HG03342 (cell line): ENCODE data around the gene MOBP.
"Not testable (repeated sequence)": the region's sequence is repeated elsewhere in the genome, so short reads cannot be mapped to it uniquely, and the experiment has no call there.

Experiments used
- ATAC-seq: cut with Tn5 transposase; IDR thresholded peaks from one replicate; pipeline ENCODE4 v1.9.1; 2021; ENCODE audit warnings: mild to moderate bottlenecking, moderate library complexity; ENCODE audit not compliant: unreplicated experiment

MOBP gene, protein sequence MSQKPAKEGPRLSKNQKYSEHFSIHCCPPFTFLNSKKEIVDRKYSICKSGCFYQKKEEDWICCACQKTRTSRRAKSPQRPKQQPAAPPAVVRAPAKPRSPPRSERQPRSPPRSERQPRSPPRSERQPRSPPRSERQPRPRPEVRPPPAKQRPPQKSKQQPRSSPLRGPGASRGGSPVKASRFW

DNA sequence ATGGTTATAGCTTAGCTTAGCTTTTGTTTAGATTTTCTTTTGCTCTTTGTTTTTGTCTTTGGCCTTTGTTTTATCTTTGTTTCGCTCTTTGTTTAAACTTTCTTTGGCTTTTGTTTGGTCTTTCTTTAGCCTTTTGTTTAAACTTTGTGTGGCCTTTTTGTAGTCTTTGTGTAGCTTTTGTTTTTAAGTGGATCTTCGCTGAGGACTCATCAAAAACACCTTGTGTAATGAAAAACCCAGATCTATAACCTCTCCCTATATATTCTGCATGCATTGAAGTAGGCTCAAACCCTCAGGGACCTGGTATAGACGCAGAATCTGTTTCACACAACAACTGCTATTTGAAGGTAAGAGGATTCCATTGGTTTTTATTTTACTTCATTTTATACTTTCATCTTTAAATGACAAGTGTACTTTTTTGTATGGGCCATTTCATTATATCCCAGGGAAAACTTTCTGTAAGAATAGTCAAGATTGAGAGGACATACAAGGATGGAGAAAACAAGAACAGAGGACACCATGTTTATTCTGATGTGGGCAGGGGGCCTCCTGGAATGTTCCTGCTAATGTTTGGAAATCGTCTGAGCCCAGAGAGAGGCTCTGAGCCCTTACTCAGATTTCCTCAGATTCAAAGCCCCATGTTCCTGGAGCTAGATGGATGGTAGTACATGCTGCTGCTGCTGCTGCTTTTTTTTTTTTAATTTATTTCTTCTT is at the start of gene MOBP:
Gene MOBP (plus strand): TSS at position 287 of the 714 bp plus-strand sequence. CDS start 34,390 bp downstream, outside the sequence.
- no peak for ATAC-seq

DNA sequence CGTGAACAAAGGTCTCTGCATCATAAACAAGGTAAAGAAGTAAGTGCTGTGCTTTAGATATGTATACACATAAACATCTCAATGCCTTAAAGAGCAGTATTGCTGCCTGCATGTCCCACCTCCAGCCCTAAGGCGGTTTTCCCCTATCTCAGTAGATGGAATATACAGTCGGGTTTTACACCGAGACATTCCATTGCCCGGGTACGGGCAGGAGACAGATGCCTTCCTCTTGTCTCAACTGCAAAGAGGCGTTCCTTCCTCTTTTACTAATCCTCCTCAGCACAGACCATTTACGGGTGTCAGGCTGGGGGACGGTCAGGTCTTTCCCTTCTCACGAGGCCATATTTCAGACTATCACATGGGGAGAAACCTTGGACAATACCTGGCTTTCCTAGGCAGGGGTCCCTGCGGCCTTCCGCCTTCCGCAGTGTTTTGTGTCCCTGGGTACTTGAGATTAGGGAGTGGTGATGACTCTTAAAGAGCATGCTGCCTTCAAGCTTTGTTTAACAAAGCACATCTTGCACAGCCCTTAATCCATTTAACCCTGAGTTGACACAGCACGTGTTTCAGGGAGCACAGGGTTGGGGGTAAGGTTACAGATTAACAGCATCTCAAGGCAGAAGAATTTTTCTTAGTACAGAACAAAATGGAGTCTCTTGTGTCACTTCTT is 48.8 kb upstream of the MOBP start:
- ATAC-seq = not testable (repeated sequence)

DNA sequence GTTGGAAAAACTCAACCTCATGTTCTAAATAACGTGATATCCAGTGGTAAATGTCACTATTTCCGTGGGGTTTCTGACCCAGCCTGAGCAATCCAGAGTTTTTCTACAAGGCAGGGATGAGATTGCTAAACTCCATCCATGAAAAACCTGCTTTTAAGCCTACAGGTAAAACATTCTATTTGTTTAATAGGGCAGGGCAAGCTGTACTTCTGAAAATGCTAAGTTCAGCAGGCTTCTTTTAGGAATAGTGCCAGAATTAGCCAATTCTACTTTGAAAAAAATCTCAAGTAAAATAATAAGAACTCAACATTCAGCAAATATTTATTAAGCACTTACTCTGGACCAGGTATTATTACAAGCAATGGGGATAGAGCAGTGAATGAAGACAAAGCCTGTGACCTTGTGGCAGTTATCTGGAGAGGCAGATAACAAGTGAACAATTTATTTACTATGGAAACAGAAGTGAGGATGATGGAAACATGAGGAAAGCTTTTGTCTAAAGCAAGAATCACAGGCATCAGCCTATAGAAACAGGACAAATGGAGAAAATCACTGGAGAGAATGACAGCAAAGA is 47.7 kb upstream of the MOBP start:
- no peak for ATAC-seq

DNA sequence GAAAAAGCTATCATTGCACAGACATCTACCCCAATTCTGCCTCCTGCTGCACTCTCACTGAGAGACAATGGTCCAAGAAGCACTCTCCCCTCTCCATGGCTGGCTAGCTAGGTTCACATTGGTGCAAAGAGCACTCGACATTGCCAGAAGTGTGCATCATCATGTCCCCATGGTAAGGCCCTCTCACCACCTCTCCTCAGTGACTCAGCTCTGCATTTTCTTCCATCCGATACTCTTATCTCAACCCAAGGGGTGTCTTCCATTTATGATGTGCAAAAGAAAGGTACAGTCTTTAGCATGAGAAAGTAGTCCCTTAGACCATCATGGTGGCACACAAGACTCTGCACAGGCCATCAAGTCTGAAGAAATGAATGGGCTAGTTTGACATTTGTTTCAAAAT is 46.9 kb upstream of the MOBP start:
- ATAC-seq = no peak

DNA sequence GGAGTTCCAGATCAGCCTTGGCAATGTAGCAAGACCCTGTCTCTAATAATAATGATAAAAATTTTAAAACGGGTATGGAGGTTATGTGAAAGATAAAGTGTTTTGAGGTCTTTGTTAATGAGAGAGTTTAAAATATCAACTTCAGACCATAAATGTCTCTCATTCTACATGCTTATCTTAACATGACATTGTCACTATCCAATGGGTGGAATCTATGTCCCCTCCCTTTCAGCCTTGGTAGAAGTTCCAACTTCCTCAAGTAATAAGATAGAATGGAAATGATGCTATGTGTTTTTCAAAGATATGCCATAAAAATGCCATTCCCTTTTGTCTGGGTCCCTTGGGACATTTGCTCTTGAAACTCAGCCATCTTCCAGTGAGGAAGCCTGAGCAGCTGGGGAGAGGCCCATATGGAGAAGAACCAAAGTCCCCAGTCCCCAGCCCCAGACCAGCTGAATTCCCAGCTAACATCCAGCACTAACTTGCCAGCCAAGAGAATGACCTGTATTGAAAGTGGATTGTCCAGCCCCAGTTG is 44.0 kb upstream of the MOBP start:
- ATAC-seq = no peak

DNA sequence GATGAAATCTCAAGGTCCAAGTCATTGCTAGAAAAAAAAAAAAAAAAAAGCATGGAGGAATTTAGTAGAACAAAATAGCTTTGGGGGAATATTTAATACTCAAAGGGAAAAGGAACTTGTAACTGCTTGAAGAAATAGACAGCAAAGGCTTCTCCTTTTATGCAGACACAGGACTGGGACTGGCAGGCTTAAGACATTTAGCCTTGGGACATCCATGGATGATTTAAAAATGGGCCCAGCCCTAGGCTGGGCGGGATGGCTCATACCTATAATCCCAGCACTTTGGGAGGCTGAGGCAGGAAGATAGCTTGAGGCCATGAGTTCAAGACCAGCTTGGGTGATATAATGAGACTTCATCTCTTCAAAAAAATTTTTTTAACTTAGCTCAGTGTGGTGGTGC is 41.2 kb upstream of the MOBP start:
- ATAC-seq = no peak

DNA sequence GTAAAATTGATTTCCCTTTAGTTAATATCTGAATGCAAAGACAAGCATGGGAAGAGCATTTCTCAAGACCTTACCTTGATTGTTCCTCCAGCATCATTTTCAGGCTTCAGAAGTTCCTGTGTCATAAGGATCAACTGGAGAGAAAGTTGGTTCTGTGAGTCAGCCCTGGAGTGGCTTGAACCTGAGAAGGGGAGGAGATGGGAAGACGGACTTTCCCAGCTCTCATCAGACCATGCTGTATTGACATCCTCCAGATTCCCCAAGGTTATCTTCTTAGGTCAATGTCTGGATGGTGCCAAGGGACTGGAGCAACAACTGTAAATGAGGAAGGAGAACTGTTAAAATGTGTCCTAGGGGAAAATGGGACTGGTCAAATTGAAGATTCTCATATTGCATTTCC is 40.0 kb upstream of the MOBP start:
- ATAC-seq = no peak

DNA sequence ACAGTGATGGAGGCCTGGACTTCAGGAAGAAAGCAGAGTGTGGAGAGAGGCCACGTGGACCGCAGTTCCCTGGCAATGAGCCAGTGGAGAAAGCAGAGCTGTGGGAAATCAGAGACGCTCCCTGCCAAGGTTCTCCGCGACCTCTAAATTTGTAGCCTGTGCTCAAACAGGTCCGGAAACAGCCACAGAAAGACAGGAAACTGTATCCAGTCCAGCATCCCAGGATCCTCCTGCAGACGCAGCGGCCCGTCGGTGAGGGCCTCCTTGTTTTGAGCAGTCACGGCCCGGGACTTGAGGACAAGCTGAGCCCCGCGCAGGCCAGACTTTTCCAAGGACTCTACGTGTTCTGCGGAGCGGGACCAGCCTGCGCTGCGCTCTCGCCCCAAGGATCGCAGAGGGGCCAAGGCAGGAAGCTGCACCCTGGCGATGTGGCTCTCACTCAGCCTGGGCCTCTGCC is 38.7 kb upstream of the MOBP start:
- no peak for ATAC-seq

DNA sequence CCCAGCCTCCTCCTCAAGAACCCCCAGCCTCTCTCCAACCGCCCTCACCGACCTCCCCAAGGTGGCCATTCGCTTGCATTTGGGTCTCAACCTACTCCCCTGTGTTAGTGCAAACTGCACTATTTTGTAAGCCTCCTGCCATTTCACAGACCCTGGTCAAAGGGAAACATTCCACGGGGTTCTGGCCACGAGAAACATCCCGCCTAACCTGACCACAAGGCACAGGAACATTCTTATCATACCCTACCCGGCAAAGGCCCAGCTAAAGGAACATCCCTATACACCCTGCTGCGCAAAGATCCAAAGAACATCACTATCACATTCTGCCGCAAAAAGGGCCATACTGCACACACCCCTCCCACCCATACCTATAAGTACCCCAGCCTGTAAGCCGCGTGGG is 38.0 kb upstream of the MOBP start:
- ATAC-seq = no peak

DNA sequence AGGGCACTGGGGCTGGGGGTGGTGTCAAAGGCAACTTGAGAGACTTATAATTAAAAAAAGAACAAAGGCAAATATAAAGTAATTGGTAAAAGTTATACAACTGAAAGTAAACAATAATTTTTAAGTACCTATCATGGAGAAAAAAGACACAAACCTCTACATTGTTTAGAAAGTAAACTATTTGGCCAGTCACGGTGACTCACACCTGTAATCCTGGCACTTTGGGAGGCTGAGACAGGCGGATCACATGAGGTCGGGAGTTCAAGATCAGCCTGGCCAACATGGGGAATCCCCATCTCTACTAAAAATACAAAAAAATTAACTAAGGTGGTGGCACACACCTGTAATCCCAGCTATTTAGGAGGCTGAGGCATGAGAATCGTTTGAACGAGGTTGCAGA is 35.1 kb upstream of the MOBP start:
- ATAC-seq = no peak

DNA sequence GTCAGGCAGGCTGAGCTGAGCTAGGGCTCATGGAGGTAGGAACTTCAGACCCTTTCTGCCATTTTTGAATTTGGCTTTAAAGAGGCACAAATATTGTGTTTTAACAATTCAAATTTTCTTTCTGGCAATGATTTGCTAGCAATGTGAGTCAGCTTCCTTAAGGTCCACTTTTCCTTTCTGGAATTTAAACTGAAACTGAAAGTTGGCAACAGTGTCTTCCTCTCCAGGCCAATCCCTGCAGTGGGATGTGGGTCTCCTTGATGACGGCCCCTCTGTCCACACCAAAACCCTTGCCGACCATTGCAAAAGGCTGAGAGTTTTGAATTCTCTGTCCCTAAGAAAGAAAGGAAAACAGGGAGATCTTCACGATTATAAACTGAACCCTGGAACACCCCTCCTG is 33.8 kb upstream of the MOBP start:
- ATAC-seq = no peak

DNA sequence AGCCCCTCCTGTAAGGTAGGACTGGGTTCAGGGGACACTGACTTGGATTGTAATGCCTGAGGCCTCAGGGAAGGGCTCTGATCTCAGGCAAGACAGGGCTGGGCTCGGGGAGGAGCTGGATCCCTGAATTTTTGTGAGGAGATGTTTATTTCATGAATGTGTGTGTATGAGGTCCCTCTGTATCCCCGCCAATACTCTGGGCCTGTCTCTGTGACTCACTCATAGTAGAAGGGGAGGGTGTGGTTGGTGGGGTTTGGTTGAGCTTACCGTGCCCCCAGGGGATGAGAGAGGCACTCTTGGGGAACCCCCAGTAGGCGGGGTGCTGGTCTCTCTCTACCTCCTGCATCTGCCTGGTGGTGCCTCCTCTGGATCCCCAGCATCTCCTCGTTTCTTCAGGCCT is 32.9 kb upstream of the MOBP start:
- ATAC-seq = peak; percentile 71

DNA sequence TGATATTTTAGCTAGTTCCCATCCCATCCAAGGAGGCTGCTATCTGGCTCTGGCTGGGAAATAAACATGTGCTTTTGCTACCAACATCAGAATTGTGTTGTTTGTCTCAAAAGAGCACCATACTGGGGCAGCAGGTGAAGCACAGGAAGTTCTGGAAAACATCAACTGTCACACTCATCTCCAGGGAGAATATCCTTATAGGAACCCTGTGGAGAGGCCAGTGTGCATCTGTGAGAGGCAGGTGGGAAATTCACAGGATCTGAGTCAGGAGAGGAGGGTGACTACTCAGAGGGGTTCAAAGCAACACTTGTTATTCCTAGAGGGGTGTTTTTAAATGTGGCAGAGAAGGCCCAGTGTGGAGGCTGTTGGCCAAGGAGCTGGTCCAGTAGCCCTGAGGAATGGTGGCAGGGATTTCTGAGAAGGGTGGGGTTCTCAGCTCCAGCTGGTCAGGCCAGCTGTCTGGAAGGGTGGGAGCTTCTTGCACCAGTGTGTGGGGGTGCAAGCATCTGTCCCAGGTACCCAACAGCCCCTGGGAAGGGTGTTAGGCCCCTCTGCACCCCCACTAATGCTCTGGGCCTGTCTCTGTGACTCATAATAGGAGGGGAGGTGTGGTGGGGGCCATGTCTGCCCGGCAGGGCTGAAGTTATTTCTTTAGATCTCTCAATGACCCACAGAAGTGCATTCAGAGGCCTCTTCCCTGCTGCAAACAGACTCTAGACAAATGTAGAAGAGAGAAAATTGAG is 32.3 kb upstream of the MOBP start:
- no peak for ATAC-seq

DNA sequence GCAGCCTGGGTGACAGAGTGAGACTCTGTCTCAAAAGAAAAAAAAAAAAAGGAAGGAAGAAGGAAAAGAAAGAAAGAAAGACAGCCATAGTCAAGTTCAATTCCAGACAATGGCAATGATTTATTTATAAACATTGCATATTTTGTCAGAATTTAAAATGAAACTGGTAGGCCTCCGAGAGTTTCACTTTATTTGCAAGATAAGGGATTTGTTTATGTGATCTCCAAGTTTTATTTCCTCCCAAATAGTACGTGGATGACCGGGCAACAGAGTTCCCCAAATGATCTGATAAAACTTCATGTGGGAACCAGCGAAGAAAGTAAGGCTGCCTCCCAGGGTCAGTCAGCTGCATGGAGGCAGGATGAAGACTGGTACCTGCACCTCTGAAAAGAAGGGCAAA is 28.6 kb upstream of the MOBP start:
- no peak for ATAC-seq

DNA sequence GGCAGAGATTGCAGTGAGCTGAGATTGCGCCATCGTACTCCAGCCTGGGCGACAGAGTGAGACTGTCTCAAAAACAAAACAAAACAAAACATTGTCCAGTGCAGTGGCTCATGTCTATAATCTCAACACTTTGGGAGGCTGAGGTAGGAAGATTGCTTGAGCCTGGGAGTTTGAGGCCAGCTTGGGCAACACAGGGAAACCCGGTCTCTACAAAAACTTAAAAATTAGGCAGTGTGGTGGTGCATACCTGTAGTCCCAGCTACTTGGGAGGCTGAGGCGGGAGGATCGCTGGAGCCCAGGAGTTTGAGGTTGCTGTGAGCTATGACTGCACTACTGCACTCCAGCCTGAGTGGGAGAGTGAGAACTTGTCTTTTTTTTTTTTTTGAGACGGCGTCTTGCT is 27.2 kb upstream of the MOBP start:
- no peak for ATAC-seq

DNA sequence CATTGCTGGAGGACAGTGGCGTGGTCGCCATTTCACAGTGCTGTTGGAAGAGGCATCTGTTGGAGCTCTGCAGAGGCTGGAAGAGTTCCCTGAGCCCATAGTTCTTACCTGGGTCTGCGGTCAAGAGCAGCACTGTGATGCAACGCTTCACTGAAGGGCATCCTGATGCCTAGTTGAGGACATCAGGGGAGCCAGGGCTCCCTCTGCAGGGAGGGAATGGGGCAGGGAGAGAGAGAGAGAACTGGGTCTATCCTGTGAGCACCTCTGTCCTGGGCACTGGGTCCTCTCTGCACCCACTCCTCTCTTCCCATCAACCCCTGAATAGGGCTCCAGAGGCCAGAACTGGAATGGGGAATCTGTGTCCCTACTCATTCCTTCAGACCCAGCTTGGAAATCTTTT is 23.9 kb upstream of the MOBP start:
- no peak for ATAC-seq

DNA sequence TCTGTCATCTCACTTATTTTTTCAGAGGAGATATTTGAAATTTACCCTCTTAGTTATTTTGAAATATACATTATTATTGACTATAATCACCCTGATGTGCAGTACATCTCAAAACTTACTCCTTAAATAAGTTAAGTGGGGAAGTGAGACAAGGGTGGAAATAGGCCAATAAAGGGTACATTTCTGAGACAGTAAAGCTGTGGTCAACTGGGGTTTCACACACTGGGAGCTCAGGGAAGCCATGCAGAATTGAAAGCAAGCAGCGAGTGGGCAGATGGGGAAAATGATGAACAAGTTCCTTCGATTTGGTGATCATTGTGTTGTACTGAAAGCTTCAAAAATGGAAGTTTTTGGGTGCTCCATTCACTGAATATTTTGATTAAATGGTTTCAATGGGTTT is 21.6 kb upstream of the MOBP start:
- no peak for ATAC-seq

DNA sequence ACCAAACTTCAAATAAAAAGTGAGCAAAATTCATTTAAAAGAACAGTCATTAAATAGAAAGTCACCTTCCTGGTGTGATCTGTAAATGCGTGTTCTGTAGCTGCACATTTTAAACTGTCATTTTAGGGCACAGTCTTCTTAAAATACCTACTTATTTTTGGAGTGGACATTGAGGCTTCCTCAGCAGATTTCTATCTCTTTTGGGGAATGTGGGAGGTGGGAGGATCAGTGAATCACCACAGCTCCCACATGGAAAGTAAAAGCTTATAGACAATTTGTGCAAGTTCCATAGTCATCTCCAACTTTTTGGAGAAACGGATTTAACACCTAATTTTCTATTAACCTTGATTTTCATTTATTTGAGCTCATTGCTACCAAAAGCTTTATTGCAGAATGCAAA is 21.0 kb upstream of the MOBP start:
- no peak for ATAC-seq

DNA sequence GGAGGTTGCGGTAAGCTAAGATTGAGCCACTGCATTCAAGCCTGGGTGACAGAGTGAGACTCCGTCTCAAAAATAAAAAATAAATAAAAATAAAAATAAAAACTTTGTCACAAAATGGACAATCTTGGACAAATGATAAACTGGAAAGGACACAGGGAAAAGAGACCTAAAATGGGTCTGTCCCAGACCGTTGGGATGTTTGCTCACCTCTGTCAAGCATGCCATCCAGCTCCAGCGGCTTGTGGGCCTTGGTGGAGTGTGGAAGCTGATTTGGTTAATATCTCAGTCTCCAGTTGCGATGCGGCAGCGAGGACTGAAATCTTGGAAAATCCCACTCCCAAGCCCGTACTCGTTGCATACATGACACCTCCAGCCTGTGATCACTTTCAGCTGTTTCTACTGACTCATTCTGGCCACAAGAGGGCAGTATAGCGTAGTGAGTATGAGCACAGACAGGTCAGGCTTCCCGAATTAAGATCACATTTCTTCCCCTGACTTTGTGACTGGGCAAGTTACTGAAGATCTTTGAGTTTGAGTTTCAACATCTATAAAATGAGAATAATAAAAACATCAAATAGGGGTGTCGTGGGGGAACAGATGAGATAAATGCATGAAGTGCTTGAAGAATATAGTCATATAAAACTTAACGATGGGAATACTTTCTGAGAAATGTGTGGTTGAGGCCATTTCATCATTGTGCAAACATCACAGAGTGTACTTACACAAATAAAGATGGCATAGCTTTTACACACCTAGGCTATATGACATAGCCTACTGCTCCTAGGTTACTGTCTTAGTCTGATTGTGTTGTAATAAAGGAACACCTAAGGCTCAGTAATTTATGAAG is 19.6 kb upstream of the MOBP start:
- peak; percentile 88 for ATAC-seq
